AG20443 (cell line): ENCODE results near the gene SCGB1A1.
A peak's percentile ranks its signal among the peaks of the same experiment; 100 is the strongest.

ENCODE experiments used
- DNase-seq: peaks from one replicate; pipeline ENCODE4 v3.0.0; 2012; ENCODE audit warnings: low spot score, mixed read lengths

SCGB1A1 gene

DNA sequence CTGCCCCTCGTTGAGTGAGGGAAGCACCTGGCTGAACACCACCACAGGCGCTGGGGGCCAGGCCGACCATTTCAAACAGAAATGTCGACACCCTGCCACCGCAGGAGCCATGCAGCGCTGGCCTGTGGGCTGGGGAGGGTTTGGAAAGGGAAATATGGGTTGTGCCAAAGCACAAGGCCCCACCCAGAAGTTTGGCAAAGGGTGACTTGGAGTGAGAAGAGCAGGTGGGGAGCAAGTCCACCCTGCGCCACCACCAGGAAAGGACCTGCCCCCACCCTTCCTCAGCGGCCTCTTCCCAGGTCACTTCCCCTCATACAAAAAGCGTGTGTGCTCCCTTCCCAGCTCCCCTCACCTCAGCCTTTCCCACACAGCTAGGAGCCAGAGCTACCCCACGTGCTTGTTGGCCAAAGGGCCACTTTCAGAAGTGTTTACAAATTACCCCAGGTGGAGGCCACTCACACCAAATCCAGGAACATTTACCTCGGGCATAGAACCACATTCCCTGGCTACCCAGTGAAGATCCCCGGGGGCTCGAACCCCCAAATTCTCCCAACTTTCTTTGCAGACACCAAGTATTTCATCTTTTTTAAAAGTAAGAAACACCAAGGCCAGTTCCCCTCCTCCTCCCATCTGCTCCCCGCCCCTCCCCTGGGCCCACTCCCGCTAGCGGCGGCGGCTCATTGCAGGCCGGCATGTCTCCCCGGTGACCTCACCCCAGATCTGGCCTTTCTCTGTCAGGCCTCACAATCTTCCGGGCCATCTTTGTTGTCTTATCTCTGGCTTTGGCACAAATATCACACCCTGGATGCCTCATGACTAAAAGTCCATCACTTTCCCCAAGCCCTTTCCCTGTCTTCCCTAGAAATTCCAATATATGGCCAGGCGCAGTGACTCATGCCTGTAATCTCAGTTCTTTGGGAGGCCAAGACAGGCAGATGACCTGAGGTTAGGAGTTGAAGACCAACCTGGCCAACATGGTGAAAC is 20.5 kb upstream of the SCGB1A1 start:
- DNase-seq: peak; percentile 47

DNA sequence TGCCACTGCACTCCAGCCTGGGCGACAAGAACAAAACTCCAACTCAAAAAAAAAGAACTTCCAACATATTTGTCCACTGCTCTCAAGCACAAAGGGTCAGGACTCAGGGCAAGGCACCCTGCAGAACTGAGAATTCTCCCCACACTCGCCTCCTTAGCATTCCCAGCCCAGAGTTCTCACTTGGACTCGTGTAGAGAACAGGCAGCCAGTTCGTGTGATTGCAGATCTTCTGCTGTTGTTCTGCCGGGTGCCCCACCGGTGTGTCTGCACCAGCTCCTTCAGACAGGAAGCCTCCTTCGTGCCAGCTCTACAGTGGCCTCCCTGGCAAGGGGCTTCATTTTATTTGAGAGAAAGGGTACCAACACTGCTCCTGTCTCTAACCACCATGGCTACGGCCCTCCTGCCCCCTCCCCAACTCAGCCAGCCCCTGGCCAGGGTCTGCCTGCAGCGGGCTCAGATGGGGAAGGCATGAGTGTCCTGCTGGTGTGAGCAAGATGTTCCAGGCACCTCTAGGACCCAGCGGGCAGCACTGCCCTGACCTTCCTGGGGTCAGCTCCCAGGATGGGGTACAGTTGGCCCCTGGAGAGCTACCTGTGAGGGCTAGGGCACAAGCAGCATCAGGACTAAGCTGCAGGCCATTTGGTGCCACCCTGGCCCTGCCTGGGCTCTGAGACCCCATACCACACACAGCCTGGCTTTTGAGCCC is 19.5 kb upstream of the SCGB1A1 start:
- no peak for DNase-seq

DNA sequence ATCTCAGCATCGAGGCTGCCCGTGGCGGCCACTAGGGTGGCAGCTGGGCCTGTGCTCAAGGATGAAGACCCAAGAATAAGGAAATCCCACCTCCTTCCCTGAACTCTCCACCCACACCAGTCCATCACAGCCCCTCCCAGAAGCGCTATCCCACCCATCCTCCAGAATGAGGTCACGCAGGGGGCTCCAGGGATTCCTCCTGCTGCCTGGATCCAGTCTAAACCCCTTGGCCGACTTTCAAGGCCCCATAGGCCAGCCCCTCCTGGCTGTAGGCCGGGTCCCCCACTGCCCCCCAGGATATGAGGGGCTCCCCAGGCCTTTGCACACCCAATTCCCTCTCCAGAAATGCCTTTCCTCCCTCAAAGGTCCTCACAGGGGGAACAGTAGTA is 19.0 kb upstream of the SCGB1A1 start:
- no peak for DNase-seq

DNA sequence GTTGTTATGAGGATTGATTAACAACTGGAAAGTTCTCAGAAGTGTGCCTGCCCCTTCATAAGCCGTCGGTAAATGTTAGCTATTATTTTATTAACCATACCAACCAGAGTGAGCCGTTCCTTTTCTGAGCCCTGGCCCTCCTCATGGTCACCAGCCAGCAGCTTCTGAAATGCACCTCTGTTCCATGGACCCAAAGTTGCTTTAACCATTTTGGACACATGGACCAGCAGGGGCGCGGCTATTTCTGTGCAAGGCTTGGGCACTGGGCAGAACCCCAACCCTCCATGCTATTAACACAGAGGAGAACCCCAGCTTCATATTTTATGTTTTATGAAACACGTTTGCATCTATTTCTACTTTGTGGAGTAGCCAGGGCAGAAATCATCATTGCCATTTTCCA is 18.6 kb upstream of the SCGB1A1 start:
- DNase-seq: no peak

DNA sequence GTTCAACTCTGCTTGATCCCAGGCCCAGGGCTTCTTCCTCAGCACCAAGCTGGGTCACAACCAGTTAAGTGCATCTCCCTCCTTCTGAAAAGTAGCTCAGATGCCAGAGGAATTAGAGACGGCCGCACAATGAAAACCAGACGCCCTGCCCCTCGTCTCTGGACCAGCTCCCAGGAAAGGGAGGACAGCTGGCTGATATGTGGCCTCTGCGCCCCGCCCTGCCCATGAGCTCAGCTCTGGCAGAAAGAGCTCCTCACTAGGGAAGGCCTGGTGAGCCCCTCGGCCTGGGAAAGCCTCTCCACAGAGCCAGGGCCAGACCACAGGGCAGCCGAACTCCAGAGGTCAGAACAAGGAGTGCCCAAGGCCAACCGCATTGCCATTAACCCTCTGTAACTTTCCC is 18.1 kb upstream of the SCGB1A1 start:
- DNase-seq: peak; percentile 97

DNA sequence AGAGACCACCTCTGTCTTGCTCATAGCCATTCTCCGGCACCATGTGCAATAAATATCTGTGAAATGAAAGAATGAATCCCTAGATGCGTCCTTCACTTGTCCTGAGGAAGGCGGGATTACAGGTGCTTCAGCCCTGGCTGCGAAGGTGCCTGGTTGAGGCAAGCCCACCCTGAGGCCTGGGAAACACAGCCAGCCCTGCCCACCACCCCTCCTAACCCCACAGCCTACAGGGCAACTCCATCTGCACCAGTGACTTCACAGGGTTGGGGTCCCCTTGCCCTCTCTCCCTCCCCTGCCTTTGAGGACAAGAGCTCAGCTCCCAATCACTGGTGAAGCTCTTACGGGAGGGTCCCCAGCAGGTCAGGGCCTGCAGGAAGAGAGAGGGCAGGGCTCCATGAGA is 17.5 kb upstream of the SCGB1A1 start:
- no peak for DNase-seq

DNA sequence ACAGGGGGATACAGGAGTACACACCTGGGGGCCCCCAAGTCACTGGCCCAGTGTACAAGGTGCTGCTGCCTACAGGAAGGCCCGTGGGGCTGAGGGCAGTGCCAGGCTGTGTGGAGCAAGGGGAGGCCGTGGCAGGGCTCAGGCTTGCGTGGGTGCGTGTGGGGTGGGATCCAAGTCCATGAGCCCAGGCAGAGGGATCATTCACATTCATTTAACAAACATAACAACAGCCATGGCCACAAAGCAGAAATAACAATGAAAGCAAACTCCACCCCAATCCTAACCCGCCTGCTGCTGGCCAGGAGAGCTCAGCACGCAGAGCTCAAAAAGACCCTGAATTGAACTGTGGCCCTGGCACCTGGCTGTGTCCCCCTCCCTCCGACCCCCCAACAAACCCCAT is 17.0 kb upstream of the SCGB1A1 start:
- DNase-seq: no peak

DNA sequence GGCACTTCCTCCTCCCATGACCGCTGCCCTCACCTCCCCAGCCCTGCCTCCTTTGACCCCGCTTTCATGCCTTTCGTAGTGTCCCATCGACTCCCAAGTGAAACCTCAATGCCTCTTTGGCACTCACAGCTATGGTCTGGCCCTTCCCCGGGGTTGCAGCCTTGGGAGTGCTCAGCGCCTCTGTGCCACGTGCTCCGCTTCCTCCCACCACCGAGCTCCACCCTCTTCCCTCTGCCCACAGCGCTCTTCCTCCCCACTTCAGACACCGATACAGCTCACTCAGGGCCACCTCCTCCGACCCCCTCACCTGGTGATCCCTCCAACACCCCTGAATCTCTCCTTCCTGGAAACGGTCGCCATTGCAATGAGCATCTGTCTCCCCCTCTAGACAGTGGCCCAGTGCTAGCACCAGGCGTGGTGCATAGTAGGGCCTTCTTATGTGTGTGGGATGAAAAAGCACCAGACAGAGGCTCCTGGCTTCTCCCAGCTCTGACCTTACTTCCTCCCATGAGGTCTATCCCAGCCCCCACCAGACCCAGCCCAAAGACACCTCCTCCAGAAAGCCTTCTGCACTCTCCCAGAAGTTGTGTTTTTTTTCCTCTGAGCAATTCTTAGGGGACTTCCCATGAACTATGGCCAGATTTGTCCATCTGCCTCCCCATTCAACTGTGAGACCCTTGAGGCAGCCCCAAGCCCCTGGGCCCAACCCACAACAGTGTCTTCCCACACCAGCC is 16.4 kb upstream of the SCGB1A1 start:
- DNase-seq: peak; percentile 73

DNA sequence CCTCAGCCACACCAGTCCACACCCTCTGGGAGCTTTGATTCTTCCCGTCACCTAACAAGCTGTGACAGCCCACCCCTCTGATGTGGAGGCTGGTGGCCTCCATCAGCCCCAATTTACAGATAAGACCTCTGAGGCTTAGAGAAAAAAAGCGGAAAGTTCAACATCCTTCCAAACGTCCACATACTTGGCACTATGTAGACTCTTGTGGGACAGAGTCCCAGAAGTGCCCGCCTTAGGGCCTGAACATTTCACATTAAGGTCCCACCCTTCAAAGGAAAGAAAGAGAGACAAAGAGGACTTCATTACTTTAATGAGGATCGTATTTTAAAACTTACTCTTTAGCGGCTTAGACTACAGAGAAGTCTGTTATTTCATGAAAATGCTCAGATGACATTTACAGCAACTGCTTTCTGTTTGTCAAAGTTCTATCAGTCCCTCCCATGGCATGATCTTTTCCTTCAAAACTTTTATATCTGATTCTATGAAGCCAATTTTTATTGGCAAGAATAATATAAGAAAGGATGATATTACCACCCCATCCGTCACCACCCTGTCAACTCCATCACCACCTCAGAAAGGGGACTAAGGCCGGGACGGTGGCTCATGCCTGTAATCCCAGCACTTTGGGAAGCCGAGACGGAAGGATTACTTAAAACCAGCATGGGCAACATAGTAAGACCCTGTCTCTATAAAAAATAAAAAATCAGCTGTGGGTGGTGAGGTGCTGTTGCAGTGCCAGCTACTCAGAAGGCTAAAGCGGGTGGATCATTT is 15.7 kb upstream of the SCGB1A1 start:
- no peak for DNase-seq

DNA sequence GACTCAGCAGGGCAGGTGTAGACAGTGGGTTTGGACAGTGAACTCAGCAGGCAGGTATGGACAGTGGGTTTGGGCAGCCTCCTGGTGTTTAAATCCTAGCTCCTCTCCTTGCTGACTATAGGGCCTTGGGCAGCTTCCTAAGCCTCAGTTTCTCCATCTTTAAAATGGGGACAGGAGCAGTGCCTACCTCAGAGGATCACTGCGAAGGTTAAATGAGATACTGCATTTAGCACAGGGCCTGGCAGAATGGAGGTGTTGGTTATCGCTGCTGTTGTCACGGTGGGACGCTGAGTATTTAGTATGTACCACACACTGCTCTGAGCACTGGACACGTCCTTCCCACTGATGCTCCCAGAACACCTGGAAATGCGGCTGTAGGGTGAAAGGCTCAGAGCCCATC is 14.4 kb upstream of the SCGB1A1 start:
- no peak for DNase-seq

DNA sequence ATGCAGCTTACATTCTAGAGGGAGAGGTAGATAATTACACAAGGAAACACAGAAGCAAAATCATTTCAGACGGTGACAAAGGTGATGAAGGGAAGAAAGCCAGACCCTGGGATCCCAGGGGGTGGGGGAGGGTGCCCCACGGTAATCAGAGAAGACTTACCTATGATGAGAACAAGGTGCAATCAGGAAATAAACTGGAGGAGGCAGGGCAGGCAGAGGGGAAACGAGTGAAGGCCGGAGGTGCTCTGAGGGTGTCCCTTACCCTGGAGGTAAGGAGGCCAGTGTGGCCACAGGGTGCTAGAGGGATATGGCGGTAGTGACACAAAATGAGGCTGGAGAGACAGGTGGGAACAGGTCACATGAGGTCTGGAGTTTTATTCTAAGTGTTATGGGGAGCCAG is 13.9 kb upstream of the SCGB1A1 start:
- no peak for DNase-seq

DNA sequence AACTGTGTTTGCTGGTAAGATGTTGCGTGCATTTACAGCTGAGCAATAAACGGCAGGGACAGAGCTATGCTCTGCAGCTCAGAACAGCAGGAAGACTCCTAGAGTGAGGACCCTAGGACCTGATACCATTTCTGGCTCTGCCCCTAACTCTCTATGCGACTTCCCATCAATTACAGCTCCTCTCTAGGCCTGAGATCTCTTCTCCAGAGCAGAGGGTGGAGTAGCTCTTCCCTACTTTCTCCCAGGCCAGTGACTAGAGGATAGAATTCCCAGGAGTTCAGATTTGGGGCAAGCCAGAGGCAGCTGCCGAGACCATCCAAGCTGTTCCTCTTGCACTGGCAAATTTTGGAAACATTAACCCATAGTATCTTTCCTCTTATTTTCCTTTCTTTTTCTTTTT is 12.8 kb upstream of the SCGB1A1 start:
- no peak for DNase-seq

DNA sequence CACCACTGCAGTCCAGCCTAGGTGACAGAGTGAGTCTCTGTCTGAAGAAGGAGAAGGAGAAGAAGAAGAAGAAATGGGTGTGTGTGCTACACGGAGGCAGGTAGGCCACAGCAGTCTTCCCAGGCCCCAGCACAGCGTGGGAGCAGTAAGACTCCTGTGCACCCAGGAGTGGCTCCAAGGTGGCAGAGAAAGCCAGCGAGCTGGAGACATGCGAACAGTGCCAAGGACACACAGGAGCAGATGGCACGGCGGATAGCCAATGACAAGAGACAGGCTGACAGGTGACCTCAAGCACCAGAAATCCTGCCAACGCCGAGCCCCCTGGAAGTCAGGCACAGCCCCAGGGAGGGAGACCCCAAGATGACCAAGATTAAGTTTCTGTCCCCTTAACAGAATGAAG is 9.0 kb upstream of the SCGB1A1 start:
- no peak for DNase-seq

DNA sequence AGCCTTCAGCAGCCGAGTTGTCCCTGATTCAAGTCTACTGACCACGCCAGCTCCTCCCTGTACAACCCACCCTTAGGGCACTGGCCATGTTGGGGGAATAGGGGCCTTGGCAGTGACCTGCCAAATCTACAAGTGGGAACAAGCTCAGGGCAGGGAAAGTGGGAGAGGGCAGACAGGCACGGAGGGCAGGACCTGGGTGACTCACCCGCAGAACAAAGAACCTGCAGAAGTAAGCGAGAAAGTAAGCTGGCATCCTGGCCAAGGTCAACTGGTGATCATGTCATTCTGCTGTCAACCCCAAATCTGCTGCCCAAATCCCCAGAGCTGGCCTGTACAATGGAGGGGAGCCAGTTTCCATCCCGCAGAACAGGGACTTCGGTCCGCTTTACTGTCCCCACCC is 7.9 kb upstream of the SCGB1A1 start:
- no peak for DNase-seq

DNA sequence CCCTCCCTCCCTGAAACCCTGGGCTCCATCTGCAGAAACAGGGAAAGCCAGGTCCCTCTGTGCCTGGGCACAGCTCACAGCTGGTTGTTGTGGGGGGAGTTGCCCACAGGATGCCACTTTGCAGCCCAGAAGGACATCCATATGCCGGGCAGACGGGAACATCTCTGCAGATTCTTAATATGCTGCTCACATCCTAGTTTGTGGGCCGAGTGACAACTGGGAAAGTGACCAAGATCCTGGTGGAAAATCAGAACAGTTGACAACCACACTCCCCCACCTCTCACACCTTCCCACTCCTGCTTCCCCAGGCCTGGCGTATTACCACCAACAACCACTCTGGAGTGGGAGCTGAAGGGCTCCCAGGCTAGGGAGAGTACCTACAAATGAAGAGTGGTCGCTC is 7.3 kb upstream of the SCGB1A1 start:
- DNase-seq: no peak

DNA sequence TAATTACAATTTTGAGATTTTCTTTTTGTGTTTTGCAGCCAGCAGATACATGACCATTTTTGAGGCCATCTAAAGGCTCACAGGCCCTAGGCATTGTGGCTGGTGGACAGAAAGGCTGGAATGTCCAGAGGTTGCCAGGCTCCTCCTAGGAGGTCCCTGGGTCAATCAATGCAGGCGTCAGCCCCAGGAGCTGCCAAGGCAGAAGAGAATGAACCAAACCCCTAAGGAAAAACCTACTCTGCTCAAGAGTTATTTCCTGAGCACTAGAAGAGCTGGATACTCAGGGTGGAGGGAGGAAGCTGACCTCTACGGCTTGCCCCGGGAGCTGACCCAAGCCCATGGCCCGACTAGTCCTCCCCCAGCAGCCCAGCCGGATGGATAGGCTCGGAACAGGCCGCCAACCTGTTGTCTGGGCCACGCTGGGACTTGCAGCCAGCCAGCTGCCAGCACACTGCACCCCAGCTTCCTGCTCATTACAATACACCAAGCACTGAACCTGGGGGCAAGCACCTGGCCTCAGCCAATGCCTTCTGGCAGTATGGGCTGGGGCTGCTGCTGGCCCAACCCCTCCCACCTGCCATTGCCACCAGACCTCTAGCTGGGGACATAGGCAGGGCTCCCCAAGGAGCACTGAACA is 5.7 kb upstream of the SCGB1A1 start:
- DNase-seq: no peak

DNA sequence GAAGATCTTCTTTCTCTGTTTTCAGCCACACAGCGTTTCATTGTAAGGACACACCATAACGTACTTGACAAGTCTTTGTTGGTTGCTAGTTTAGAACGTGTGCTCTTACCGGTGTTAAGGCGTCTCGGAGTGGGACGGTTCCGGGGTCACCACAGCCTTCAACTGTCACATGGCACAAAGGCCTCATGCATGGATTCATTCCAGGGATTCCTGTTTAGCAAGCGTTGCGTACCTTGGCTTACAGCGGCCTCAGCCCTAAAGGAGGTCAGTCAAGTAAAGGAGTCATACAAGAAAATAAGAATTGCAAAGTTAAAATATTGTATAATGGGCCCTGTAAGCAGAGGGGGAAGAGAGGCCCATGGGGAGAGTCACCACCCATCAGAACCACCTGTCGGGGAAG is 2.2 kb upstream of the SCGB1A1 start:
- DNase-seq: no peak

DNA sequence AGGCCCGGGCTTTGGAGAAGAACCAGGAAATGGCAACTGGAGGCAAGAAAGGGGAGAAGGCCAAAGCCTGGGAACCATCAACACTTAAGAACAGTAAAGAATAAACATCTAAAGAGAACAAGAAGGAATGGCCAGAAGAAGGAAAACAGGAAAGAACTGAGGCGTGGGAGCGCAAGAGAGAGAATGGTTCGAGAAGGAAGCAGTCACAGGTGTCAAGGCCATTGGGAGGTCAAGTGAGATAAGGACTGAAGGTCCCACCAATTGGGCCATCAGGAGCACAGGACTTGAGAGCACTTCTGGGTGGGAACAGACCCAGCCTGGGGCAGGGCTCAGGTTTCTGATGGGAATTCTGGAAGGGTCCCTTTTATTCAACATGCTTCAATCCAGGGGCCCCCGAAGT is 697 bp upstream of the SCGB1A1 start:
- no peak for DNase-seq

DNA sequence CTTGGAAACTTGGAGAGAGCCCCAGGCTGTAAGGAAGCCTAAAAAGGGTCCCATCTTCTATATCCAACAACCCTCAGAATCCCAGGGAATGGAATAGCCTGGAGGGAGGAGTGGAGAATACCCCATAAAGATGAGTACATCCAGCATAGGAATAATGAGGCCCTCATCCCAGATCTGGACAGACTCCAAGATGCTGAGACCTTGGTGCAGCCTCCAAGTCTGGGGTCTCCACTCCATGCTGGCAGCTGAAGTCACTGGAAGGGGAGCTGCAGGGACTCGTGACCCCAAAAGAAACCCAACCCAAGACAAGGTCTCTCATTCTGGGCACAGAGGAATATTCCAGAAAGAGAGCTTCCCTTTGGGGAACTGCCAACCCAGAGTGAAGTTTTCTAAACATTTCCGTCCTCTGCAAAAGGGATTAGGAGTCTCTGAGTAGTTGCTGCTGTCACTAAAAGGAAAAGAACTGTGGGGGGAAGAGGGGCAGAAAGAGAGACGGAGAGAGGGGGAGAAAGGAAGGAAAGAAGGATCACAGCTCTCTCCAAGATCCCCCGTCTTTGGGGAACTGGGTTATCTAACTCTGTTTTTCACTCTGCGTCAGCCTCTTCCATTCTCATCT is 589 bp downstream of the SCGB1A1 start:
- no peak for DNase-seq

DNA sequence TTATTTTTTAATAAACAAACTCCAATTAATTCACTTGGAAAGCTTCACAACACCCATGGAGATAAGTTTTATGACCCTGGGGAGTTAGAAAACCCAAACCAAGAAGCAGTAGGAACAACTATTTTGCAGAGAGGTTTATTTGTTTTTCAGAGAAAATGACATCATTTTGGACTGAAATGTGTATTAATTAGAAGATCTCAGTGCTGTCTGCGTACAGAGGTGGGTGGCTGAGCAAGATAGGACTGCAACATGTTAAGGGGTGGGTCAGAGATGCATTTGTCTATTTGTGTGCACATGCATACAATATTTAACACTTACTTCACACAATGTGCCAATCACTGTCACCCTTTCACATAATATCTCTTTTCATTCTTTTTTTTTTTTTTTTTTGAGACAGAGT is 1.1 kb downstream of the SCGB1A1 start:
- DNase-seq: no peak

DNA sequence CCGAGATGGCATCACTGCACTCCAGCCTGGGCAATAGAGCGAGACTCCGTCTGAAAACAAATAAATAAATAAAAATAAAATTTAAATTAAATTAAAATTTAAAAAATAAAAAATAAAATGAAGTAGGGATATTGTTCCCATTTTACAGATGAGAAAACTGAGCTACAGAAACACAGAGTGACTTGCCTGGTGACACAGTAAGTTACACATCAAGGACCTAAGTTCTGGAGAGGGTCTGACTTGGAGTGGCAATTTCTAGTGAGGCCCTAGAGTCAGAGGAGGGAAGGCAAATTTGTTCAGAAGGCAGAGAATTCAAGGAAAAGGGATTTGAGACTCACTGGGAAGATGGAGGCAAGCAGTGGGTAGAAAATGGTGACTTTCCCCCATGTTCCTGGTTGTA is 2.0 kb downstream of the SCGB1A1 start:
- DNase-seq: no peak
